Fibroblast of villous mesenchyme (primary cell): ENCODE data around the gene STRA8. TPM values are rescaled to one million over a fixed set of nuclear protein-coding genes. Genes with fewer than 3 reads are reported as not detected.

Source experiments
- DNase-seq: peaks from one replicate; pipeline ENCODE4 v3.0.0-alpha.2; 2010; ENCODE audit warnings: low read depth
- H3K4me3 ChIP-seq: 2 replicates; pipeline ENCODE4 v1.5.1; 2011; ENCODE audit warnings: low read depth, mild to moderate bottlenecking, low read length
- total RNA-seq: library from RNA; depleted of rRNA; stranded (reverse); fragments of >200 nt; gene quantifications from 2 replicates; pipeline ENCODE4 v1.2.3, GENCODE V29; 2012
- TF ChIP-seq, protein P1 (sequence below): IDR thresholded peaks from 2 replicates; pipeline ENCODE4 v1.5.1; 2012; ENCODE audit warnings: low read depth, mild to moderate bottlenecking, low read length; ENCODE audit not compliant: insufficient read depth

Gene STRA8
- total RNA-seq, 1 donor: not detected

DNA sequence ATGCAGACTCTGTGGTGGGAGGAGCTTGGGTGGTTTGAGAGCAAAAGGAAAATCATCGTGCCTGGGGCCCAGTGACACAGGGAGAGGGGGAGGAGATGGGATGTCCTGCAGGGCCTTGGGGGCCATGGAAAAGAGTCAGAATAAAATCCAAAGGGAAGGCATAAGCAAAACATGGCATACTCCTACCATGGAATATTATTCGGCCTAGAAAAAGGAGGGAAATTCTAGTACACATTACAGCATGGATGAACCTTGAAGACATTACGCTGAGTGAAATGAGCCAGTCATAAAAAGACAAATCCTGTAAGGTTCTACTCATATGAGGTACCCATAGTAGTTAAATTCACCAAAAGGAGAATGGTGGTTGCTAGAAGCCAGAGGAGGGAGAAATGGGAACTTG lies 38.7 kb downstream of the STRA8 start:
- H3K4me3 ChIP-seq: no peak overlapping the region
- TF ChIP-seq, protein P1, sequence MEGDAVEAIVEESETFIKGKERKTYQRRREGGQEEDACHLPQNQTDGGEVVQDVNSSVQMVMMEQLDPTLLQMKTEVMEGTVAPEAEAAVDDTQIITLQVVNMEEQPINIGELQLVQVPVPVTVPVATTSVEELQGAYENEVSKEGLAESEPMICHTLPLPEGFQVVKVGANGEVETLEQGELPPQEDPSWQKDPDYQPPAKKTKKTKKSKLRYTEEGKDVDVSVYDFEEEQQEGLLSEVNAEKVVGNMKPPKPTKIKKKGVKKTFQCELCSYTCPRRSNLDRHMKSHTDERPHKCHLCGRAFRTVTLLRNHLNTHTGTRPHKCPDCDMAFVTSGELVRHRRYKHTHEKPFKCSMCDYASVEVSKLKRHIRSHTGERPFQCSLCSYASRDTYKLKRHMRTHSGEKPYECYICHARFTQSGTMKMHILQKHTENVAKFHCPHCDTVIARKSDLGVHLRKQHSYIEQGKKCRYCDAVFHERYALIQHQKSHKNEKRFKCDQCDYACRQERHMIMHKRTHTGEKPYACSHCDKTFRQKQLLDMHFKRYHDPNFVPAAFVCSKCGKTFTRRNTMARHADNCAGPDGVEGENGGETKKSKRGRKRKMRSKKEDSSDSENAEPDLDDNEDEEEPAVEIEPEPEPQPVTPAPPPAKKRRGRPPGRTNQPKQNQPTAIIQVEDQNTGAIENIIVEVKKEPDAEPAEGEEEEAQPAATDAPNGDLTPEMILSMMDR: no peak
- no peak for DNase-seq

DNA sequence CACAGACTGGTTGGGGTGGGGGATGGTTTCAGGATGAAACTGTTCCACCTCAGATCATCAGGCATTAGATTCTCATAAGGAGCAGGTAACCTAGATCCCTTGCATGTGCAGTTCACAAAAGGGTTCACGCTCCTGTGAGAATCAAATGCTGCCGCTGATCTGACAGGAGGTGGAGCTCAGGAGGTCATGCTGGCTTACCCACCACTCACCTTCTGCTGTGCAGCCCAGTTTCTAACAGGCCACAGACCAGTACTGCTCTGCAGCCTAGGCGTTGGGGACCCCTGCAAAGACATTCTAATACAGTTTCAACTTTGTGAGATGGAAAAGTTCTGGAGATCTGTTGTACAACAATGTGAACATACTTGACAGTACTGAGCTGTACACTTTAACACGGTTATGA lies 39.9 kb downstream of the STRA8 start:
- no peak overlapping the region for H3K4me3 ChIP-seq
- TF ChIP-seq, protein P1: no peak
- DNase-seq: no peak

DNA sequence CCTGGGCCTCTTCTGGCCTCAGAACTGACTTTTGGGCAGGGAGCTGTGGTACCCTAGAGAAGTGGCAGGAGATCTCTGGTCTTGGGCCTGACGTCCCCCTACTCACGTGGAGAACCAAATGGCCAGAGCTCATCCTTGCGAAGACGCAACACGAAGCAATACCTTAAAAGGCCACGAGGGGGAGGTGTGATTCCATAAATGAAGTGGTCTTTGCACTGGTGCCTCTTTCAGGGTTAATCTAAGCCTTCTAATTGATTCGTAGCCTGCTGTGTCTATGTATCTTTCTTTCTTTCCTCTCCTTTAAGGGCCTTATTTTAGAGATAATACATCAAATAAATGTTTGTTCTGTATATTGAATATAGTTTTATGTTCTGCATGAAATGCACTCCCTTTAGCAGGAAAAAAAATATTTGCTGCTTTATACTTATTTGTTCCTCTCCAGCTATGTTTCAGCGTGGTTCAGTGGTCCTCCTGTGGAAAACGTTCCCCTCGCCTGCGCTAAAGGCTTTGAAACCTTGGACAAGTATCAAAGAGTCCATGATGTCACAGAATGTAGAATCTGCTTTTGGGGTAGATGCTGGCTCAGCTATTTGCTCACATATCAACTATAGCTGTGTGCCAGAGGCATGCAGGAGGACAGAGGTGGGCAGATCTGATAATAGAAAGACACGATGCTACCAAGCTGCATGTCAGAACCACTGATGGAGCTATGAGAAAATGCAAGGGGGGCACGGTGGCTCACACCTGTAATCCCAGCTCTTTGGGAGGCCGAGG lies 41.0 kb downstream of the STRA8 start:
- H3K4me3 ChIP-seq: no peak overlapping the region
- TF ChIP-seq, protein P1: peak; percentile 81
- DNase-seq: peak; percentile 78

DNA sequence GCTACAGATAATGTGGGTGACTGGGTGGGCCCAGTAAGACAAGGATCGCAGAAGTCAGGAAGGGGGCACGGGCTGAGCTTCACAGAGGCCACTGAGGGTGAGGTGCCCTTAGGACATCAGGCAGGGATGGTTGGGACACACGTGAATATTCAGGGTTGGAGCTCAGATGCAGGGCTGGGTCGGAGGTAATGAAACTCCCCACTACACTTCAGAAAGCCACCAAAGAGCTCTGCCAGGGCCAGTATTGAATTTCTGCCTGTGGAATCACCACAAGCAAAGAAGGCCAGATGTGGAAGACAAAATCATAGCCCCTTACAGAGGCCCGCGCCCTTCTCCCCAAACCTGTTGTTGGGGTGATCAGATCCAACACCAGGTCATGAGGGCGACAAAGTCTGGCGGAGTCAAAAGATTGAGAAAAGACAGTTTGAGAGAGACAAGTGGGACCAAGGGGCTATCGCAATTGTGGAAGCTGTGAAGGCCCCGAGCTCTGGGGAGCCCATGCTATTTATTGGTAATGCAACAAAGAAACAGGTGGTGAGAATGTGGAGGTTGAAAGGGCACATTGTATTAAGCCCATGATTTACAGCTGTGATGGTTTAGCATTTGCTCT lies 42.4 kb downstream of the STRA8 start:
- TF ChIP-seq, protein P1: no peak
- no peak for DNase-seq
- H3K4me3 ChIP-seq: no peak overlapping the region

DNA sequence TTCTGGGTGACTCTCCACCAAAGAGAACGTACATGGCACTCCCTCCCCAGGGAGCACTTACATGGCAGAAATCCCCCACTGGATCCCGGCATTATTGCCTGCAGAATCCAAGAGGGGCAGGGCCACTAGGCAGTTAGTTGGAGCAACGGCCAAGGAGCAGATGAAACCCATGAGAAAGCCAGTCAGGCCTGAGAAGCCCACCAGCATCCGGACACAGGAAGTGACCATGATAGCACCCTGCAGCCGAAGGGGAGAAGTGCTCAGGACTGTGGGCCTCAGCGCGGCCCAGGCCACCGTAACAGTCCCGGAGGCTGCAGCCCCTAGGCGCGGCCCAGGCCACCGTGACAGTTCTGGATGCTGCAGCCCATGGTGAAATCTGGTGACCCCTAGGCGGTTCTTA lies 43.5 kb downstream of the STRA8 start:
- no peak for DNase-seq
- H3K4me3 ChIP-seq: no peak overlapping the region
- TF ChIP-seq, protein P1: no peak

DNA sequence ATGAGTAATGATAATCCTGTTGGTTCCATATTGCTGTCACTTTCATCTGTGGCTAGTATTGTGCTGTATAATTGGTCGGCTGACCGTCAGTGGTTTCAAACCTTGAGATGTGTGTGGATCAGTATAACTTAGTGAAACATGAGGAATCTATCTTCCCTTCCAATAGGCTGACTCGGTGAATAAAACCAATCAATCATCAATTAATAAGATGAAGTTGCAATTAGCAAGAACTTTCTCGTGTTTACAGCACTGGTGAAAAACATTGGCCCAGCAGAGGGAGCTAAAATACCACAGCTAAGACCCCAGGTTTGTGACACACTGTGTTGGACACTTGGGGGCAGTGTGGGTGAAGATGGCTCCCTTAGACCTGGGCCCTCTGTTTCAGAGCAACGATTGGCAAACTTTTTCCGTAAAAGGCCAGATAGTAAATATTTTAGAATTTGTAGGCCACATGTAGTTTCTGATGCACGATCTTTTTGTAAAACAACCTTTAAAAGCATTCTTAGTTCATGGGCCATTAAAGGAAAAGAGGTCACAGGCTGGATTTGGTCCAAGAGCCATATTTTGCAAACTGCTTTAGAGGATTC lies 47.8 kb downstream of the STRA8 start:
- no peak overlapping the region for H3K4me3 ChIP-seq
- TF ChIP-seq, protein P1: peak; percentile 99

More for the DNA sequence above, 47.8 kb downstream of the STRA8 start:
- DNase-seq: peak; percentile 88
